Measurements from ENCODE around the gene SPATS2.

GRCh38 chr12:49525942-49526341 lies 158.7 kb downstream of the SPATS2 start:
- TF ChIP-seq POLR2A (IDR thresholded peaks at IDR 0.05) (no peak), CTCF (IDR thresholded peaks at IDR 0.05) (no peak)

Data from thyroid gland (tissue), 4 donors.